GM21825 (cell line): ENCODE data around the gene BRSK2.

Experiments used
- ATAC-seq: cut with Tn5 transposase; IDR thresholded peaks from one replicate; pipeline ENCODE4 v1.9.1; 2021; ENCODE audit warnings: mild to moderate bottlenecking, moderate library complexity; ENCODE audit not compliant: unreplicated experiment

Gene BRSK2

DNA sequence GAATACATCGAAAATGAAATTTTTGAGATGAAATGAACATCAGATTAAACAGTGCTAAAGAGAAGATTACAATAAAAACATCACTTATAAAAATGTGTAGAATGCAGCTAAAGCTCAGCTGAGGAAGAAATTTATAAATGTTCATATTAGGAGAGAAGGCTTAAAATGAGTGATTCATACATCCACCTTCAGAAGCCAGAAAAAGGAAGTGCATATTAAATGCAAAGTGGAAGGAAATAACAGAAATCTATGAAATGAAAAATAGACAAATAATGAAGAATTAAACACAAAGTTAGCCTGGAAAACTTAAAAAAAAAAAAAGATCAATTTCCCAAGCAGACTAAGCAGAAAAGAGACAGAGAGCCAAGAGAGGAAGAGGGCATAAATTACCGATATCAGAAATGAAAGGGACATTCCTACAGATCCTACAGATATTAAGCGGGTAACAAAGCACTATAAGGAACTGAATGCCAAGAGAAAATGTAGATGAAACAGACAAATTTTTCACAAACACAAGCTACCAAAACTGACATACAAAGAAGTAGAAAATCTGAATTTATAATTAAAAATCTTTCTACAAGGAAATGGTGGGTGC lies 104.0 kb downstream of the BRSK2 start:
- ATAC-seq, result no peak

DNA sequence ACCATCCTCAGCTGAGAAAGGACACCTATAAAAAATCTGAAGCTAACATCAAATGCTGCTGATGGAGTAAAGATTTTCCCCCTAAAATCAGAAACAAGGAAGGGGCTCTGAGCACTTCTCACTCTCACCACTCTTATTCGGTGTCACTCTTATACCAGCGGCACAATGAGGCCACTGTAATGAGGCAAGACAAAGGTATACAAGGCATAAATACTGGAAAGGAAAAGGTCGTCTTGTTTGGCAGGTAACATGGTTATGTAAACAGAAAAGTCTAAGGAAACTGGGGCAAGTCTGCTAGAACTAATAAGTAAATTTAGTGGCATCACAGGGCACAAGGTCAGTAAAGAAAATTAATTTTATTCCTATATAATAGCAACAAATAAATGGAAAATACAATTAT lies 104.9 kb downstream of the BRSK2 start:
- ATAC-seq, result no peak

DNA sequence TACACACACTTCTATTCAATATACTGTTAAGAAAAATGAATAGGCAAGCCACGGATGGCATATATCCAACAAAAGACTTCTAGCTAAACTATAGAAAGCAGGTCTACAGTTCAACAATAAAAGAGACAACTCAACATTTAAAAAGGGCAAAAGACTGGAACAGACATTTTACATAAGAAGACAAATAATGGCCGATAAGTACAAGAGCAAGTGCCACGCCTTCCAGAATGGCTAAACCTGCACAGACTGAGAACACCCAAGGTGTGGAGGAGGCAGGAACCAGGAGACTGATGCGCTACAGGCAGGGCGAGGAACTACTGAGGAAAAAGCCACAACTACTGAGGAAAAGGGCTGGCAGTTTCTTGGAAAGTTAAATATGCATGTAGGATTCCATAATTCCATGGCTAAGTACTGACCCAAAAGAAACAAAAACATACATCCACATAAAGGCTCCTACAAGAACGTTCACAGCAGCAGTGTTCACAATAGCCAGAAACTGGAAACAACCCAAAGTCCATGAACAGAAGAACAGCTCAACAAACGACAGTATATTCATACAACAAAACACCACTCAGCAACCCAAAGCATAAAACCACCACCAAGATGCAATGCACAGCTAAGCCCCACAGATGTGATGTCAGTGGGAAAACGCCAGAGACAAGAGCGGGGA lies 106.5 kb downstream of the BRSK2 start:
- no peak for ATAC-seq

DNA sequence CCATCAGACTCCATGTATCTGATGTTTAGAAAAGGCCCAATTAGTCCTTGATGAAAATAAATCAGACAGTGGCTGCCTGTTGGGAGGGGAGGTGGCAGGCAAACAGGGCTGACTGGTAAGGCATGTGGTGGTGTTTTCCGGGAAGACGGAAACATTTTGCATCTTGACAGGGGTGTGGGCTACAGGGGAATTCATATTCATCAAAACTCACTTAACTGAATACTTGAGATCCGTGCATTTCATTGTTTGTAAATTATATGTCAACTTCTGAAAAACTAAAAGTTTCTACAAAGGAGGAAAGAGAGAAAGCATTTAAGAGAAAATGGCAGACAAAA lies 107.0 kb downstream of the BRSK2 start:
- no peak for ATAC-seq

DNA sequence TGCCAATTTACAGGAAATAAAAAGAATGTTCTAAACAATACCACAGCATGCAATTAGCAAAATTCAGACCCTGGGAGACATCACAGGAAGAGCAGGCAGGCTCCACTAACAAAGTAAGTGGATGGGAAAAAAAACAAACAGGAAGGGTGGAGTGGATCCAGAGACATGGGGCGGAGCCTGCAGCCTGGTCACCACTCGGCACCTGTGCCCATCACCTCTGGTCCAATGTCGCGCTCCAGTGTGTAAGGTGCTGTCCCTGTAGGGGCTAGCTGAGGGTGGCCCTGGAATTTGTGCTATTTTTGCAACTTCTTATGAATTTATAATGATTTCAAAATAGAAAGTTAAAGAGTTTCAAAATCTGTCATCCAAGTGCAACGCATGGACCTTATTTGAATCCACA lies 107.9 kb downstream of the BRSK2 start:
- no peak for ATAC-seq

DNA sequence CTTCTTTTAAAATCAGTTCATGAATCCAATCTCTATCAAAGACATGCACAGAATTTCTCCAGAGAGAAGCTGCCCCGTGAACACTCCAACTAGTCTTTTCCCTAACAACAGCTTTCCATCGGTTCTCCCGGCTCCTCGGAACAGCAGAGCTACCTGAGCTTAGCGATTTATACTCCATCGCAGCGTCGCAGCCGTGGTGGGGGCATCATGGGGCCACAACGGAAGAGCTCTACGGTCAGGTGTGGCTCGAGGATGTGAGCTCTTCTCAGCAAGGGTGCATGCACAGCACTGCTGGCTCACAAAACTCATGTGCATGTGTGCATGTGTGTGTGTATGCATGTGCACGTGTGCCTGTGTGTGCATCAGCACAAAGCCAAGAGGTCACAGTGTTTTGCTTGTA lies 108.5 kb downstream of the BRSK2 start:
- no peak for ATAC-seq

DNA sequence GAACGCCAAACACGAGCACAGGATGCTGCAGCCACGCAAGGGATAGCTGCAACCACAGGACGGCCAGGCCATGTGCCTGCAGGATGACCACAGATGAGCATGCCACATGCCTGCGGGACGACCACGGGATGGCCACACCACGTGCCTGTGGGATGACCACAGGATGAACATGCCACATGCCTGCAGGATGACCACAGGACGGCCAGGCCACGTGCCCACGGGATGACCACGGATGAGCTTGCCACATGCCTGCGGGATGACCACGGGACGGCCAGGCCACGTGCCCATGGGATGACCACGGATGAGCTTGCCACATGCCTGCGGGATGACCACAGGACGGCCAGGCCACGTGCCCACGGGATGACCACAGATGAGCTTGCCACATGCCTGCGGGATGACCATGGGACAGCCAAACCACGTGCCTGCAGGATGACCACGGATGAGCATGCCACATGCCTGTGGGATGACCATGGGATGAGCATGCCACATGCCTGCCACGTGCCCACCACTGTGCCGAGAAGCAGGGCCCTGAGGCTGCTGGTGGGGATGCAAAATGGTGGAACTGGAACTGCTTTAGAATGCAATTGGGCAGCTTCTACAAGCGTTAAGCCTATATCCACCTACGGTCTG lies 109.6 kb downstream of the BRSK2 start:
- ATAC-seq, result no peak

DNA sequence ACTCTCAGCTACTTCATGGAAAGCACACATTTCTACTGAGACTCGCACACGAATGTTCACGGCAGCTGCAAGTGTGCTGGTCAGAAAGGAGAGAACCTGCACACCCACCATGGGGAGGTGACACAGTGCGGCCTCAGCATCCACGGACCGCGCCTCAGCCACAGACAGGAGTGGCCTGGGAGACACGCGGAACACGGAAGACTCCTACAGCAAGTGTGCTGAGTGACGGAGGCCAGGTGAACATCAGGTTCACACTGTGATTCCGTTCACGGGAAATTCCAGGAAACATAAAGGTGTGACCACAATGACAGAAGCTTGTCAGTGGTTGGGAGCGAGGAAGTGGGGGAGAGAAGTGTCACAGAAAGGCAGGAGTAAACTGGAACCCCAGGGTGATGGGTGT lies 110.2 kb downstream of the BRSK2 start:
- no peak for ATAC-seq

DNA sequence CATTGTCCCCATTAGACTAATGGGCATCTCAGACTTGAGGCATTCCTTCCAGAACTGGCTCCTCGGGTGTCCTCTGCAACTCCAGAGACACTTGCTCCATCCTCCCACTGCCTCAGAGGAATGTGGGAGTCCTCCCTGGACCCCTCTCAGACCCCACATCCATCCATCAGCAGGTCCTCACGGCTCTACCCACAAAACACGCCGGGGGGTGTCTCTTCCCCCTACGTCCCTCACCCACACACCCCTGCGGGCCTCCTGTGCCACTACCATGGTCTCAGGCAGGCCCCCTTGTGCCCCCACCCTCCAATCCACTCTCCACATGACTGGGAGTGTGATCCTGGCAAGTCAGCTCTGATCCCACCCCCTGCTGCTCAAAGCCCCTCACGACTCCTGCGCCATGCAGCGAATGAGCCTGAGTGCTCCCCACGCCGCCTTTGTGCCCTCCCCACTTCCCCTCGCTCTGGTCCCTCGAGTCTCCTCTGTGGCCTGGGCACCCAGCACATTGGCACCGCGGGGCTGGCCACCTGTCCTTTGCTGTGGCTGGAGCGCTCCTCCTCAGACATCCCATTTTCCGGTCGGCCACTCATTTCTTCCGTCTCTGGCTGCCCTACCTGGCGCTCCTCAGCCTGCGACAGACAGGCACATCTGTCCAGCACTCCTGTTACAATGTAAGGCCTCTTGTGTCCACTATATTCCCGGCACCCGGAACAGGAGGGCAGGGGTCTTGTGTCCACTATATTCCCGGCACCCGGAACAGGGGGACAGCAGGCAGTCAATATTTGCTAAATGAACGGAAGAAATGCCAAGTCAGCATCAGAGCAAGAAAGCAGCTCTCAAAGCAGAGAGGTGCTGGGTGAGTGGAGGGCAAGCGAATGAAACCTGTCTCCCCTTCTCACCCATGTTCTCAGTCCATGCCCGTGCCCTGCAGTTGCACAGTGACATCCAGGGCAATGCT lies 111.0 kb downstream of the BRSK2 start:
- ATAC-seq, result no peak

DNA sequence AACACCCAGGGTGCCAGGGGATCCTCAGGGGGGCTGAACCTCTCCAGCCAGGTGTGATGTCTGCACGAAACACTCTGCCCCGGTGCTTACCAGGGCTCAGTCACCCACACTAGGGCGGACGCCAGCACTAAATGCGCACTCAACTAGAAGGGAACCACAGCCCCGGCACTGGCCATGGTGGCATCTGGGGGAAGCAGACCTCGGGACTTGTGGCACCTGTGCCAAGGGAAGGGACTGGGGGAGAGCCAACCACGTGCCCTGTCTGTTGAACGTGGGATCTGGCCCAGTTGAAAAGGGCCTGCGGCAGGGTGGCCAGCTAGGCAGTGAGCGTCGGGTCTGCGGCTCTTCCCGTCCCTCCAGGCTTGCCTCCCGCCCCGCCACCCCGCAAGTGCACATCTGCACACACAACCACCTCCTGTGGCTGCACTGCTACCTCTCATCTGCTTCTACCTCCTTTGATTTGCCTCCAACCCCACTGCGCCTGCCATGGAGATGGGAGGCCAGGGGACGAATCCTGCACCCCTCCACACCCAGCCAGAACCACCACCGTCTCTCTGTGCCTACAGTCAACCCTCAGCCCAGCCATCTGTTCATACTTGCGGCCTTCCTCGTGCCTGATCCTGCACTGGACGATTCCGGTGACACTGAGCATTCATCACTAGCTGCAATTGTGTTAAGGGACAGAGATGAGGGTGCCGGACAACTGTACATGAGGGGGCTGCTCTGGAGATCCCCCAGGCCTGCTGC lies 111.9 kb downstream of the BRSK2 start:
- no peak for ATAC-seq

DNA sequence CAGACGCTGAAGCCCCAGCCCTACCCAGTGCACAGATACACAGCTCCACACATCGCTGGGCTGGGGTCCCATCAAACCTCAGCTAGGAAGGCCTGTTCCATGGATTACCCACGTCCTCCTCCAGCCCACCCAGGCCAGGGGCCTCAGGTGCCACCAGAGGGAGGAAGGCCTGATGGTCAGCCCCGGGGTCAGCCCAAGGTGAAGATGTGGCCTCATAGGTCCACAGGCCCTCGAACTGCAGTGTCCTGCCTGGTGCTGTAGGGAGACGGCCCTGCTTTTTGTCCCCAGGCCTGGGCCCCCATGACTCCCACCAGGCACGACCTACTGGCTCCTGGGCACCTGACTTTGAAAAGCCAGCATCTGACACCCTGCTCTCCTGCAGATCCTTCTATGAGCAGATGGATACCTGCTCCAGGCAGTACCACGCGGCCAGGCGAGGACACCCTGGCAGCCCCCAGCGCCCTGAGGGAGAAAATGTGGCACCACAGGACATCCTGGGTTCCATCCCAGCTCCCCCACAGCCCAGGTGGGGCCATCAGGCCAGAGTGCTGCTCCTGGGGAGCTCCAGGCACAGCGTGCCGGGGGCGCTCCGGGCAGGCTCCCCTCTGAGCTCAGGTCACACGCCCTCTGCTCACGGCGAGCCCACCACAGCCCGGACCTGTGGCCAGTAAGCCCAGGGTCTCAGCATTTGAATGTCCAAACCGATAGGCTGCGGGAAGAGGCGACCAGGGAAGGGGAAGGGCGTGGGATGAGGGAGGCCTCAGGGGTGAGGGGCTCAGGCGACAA lies 112.6 kb downstream of the BRSK2 start:
- no peak for ATAC-seq

DNA sequence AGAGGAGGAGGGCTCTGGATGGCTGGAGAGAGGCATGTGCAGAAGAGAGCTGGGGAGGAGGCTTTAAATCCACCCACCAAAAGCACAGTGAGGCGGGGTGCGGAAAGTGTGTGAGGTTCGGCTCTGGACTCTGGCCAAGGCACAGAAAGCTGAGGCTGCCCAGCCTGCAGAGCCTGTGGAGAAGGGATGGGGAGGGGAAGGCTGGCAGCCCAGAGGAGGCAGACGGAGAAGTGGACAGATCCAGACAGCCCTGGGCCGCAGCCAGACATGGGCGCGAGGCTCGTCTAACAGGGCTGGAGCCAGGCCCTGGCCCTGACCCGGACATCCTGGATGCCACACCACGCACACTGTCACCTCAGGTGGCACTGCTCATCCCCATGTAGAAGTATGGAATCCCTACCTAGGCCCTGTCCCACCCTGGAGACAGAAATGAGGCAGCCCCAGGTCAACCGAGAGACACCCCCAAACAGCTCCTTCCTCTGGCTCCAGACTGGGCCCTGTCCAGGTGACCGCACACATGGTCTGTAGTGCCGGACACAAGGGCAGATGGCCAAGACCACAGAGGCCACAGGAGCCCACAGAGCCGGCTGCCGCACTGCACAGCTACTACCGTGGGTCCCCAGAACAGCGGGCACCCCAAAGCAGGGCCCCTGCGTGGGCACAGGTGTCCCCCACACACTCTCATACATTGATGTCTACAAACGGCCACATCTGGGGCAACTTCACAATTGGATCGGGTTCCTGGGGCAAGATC lies 113.4 kb downstream of the BRSK2 start:
- ATAC-seq, result no peak

DNA sequence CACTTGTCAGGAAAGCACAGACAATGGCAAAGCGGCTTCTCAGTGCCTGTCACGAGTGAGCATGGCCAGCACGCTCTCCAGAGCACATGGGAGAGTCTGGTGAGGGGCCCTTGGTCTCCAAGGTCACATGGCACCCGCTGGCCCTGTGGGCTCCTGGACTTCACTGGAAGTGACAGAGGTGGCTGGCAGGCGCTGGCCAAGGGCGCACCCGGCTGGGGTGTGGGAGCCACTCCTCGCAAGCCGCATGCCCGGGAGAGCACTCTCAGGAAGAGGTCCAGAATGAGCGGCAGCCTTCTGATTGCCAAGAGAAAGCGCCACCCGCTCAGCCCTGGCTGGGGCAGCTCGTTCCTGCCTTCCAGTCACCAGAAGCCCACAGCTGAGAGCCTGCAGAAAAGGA lies 114.0 kb downstream of the BRSK2 start:
- ATAC-seq, result no peak

DNA sequence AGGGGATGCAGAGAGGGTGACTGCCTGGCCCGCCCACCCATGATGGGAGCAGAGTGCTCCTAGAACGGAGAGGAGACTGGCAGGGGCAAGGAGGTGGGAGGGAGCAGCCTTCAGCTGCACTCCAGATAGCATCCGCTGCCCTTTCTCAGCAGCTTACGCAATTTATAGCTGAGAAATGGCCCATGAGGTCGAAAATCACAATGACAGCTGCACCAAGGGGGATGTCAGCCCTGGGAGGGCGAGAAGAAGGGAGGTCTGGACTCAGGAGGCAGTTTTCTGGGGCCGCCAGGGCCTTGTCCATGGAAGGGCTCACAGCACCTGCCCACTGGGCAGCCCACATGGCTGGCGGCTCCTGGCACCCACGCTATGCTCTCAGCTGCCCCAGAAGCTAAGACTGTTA lies 114.4 kb downstream of the BRSK2 start:
- no peak for ATAC-seq

DNA sequence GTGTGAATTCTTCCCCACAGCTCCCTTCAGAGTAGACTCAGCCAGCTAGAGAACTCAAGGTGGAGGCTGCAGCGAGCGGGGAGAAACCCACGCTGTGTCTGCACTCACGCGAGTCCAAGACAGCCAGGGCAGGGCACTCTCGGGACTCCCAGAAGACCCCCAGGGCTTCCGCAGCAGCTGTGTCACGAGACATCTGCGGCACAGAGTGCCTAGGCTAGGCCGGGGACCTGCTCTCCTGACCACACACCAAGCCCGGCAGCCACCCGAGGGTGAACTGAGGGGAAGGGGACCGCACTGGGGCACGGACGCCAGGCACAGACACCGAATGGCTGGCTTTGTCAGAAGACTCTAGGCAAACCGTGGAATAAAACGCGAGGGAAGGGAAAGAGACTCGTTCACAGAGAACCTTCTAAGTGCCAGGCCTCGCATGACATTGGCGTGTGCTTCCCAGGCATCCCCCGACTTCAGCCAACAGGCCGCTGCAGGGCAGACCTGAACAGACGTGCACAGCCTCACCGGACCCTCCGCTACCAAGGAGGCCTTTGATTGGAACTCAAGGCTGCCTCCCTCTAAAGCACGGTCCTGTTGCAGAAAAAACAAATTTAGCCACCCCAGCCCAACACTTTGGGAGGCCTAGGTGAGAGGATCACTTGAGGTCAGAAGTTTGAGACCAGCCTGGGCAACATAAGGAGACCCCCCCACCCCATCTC lies 115.0 kb downstream of the BRSK2 start:
- ATAC-seq, result no peak

DNA sequence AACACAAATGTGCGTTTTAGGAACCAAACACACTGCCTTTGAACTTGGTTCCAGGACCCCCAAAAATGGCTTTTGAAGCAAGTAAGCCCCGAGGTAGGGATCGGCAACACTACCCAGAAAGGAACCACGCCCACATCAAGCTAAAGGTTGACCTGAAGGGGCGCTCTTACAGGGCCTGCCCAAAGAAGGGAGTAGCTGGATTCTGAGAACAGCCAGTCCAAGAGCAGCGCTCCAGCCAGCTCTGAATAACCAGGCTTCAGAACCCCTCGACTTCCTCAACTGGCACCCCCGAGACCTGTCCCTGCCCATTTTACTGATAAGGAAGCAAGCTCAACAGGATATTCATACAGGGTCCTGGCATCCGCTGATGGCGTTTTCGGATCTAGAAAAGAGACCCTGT lies 115.7 kb downstream of the BRSK2 start:
- no peak for ATAC-seq

DNA sequence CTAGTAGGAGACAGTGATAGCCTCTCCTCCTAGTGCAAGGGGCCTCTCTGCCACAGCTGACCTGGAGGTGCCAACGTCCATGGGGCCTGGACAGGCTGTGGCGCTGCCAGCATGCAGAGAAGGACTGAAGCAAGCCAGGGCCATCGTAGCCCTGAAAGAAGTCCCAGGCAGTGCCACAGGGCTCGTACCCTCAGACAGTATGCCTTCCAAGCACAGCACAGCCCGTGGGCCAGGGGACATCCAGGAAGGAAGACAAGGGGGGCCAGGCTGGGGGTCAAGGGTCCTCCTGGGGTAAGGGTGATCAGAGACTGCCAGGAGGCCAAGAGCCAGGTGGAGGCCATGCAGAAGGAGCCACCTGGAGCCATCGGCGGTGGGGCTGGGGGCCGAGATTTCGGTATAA lies 117.2 kb downstream of the BRSK2 start:
- no peak for ATAC-seq

DNA sequence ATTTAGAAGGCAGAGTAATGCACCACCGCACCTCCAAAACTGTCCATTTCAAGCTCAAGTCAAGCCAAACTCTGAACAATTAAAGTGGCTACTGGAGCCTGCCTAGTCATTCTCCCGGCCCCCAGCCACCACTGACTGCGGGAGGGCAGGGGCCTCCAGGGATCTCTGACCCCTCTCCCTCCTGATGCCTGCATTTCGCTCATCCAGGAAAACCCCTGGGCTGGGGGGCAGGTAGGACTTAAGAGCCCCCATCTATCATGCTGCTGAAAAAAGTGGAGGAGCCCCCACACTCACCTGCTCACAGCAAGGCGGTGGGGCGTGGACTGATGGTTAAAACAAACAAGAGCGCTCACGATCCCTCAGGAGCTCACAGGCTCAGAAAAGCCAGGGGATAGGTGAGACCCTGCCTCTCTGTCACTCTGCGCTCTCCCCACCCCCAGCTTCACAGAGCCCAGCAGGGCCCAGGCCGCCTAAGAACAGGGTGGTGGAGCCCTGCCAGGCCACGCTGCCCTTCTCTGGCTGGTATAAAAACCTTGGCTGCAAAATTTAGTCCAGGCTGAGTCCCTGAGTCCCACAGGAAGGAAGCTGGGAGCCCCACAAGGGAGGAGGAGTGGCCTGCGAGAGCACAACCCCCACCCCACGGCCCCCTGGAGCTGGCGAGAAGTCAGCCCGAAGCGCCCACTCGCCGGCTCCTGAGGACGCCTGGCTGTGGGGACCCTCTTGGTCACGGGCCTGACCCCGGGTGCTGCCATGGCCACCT lies 117.8 kb downstream of the BRSK2 start:
- no peak for ATAC-seq
